ENCODE results near the gene CECR2.

The CECR2 gene

DNA sequence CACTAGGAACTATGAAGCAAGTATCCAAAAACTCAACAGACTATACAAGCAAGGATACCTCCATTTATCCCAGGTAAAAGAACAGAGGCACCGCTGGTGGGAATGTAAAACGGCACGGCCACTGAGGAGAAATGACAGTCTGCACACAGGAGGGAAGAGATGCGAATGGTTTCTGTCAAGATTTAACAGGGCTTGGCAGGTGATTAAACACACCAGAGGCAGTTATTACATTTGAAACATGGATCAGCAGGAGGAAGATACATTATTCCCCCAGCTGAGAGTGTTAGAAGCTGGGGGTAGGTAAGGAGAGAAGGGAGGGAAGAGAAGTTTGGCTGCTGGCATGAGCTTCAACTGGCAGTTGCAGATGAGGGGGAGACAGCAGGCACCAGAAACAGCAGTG lies 229.1 kb downstream of the CECR2 start:
- DNase-seq (ENCODE audit: extremely low read depth in 1 of 2, low read depth in 1 of 2), result no peak

DNA sequence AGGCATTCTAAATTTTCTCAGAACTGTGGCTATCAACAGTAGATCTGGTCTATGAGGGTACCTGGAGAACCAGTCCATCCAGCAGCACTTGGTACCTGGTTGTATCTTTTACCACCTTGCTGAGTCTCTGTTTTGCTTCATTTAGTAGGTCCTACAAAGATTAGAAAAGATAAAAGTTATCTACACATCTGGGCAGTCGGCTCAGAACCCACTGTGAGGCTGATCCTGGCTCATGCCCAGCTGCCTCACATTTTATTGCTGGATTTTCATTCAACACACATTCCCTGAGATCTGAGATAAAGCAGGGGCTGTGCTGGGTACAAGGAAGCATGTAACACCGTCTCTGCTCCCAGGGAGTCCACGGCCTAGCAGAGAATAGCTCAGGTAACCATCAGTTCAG lies 231.8 kb downstream of the CECR2 start:
- DNase-seq (ENCODE audit: extremely low read depth in 1 of 2, low read depth in 1 of 2), result no peak

DNA sequence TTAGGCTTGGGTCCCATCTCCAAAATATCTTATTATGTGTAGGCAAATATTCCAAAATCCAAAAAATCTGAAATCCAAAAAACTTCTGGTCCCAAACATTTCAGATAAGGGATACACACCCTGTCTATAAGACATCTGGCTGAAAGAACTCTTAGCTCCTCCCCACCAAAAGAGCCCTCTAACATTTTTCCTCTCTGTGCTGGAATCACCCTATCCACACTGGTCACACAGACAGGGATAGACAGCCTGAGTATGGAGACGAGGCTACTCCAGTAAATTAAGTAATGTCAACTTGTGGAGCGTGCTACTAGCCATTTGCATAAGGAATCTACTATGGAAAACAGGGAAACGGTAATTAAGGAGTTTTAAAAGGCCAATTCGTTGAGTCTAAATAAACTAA lies 234.4 kb downstream of the CECR2 start:
- no peak for DNase-seq (ENCODE audit: extremely low read depth in 1 of 2, low read depth in 1 of 2)

DNA sequence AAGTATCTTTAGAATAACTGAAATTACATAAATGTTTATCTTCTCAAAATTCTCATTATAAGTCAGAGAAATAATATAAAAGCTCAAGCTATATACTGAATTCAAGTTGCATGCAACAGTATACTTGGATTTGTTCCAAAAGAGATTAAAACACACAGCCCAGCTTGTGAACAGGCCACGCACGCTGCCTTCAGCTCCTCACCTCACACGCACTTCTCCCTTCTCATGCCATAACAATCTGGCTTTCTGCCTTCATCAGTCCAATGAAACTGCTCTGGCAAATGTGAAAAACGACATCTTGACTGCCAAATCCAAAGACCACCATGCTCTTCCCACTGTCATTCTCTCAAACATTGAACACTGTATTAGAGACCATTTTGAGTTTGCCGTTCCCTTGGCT lies 237.2 kb downstream of the CECR2 start:
- DNase-seq (ENCODE audit: extremely low read depth in 1 of 2, low read depth in 1 of 2), result no peak
